Measurements from ENCODE around the gene PDE3A. TPM values are rescaled to one million over a fixed set of nuclear protein-coding genes. Genes with fewer than 3 reads are reported as not detected.

PDE3A gene
- polyA plus RNA-seq, 1 experiment = 3.5 TPM

DNA sequence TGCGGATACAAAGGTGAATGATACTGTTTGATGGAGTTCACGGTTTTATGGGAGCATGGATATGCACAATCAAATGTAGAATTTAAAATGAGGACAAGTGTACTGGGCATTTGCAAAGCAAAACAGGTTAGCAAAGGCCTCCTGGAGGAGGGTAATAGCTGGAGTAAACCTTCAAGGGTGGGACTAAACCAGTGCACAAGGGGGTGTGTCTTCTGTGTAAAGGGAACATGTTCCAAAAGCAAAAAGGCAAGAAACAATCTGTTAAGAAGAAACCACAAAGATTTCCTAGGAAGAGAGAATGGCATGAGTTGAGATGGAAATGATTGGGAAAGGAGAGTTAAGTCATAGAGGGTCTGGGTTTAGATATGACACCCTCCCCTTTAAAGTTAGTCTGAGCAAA is 217.6 kb downstream of the PDE3A start:
- H3K36me3 ChIP-seq (ENCODE audit: control insufficient read depth, insufficient read depth, low read length) = no peaks in the 10 kb centered on the region
- ChIA-PET POLR2A (no interaction called here), CTCF (interaction anchor here (1.1 kb wide), 1 partner anchor 15 kb away, joined by 3 read pairs; no protein-coding TSS in a partner anchor)
- TF ChIP-seq, protein P1, sequence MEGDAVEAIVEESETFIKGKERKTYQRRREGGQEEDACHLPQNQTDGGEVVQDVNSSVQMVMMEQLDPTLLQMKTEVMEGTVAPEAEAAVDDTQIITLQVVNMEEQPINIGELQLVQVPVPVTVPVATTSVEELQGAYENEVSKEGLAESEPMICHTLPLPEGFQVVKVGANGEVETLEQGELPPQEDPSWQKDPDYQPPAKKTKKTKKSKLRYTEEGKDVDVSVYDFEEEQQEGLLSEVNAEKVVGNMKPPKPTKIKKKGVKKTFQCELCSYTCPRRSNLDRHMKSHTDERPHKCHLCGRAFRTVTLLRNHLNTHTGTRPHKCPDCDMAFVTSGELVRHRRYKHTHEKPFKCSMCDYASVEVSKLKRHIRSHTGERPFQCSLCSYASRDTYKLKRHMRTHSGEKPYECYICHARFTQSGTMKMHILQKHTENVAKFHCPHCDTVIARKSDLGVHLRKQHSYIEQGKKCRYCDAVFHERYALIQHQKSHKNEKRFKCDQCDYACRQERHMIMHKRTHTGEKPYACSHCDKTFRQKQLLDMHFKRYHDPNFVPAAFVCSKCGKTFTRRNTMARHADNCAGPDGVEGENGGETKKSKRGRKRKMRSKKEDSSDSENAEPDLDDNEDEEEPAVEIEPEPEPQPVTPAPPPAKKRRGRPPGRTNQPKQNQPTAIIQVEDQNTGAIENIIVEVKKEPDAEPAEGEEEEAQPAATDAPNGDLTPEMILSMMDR (IDR thresholded peaks at IDR 0.05; ENCODE audit: insufficient read depth, low read depth, low read length) = no peak
- no peaks in the 10 kb centered on the region for H3K27me3 ChIP-seq (ENCODE audit: control insufficient read depth, insufficient read depth, low read length)
- H3K4me3 ChIP-seq (ENCODE audit: low read depth, low read length) = no peak overlapping the region
- DNase-seq (ENCODE audit: low read depth) = no peak

DNA sequence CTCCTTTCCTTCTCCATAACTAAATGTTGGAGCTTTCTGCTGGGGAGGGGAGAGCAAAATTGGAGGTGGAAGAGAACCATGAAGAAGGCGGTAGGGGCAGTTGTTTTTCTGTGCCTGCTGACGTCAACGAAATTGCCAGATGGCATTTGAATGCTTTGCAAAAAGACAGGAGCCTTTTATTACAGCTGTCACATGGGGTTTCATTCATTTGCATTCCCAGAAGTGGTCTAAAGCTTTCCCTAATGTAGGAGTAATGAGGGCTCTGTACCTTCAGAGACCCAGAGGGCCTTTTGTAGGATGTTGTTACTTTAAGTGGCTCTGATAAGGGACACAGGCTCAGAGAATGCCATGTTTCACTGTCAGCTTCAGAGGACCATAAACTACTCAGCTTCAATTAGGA is 219.7 kb downstream of the PDE3A start:
- H3K27me3 ChIP-seq (ENCODE audit: control insufficient read depth, insufficient read depth, low read length) = no peaks in the 10 kb centered on the region
- POLR2A ChIA-PET = no interaction called here
- CTCF ChIA-PET = interaction anchor here (0.6 to 1.3 kb wide), 4 partner anchors 10 to 160 kb away, joined by 3 read pairs; no protein-coding TSS in a partner anchor
- DNase-seq (ENCODE audit: low read depth) = no peak
- TF ChIP-seq, protein P1 (IDR thresholded peaks at IDR 0.05; ENCODE audit: insufficient read depth, low read depth, low read length) = no peak
- no peaks in the 10 kb centered on the region for H3K36me3 ChIP-seq (ENCODE audit: control insufficient read depth, insufficient read depth, low read length)
- no peak overlapping the region for H3K4me3 ChIP-seq (ENCODE audit: low read depth, low read length)

DNA sequence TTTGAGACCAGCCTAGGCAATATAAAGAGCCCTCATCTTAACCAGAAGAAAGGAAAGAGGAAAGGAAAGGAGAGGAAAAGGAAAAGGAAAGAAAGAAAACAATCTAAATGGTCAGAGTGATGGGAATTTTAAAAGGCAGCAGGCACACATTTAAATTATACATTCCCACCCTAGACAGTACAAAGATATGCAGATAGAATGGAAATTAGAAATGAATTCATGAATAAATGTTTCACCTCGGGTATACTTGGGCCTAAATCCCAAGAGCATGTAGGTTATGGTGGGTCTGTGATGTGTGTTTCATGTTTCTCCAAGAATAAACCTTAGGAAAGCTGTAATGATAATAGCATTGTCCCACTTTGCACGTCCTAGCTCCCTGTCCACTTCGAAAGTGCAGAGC is 222.2 kb downstream of the PDE3A start:
- no peak for DNase-seq (ENCODE audit: low read depth)
- POLR2A ChIA-PET = no interaction called here
- TF ChIP-seq, protein P1 (IDR thresholded peaks at IDR 0.05; ENCODE audit: insufficient read depth, low read depth, low read length) = no peak
- CTCF ChIA-PET = interaction anchor here (0.6 kb wide), 1 partner anchor 10 kb away, joined by 3 read pairs; no protein-coding TSS in a partner anchor
- Histone ChIP-seq H3K27me3 (ENCODE audit: control insufficient read depth, insufficient read depth, low read length) (no peaks in the 10 kb centered on the region), H3K4me3 (ENCODE audit: low read depth, low read length) (no peak overlapping the region), H3K36me3 (ENCODE audit: control insufficient read depth, insufficient read depth, low read length) (no peaks in the 10 kb centered on the region)

DNA sequence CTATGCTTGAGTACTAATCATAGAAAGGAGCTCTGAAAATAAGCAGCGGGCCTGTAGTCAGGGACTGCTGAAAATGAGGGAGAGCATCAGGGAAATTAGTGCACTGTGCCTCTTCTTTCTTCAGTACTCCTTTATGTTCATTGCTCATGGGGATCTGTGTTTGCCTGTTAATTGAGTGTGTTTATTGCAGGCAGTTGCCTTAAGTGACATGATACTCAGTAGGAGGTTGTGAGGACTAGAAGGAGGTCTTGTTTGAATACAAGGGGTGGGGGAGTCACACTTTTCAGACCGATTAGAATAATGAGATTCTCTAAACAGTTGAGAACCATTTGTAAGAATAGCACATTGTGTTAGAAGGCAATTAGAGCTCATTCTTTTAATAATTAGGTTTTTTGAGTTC is 224.2 kb downstream of the PDE3A start:
- ChIA-PET POLR2A (no interaction called here), CTCF (no interaction called here)
- Histone ChIP-seq H3K36me3 (ENCODE audit: control insufficient read depth, insufficient read depth, low read length) (no peaks in the 10 kb centered on the region), H3K4me3 (ENCODE audit: low read depth, low read length) (no peak overlapping the region), H3K27me3 (ENCODE audit: control insufficient read depth, insufficient read depth, low read length) (no peaks in the 10 kb centered on the region)
- DNase-seq (ENCODE audit: low read depth) = no peak
- TF ChIP-seq, protein P1 (IDR thresholded peaks at IDR 0.05; ENCODE audit: insufficient read depth, low read depth, low read length) = no peak

DNA sequence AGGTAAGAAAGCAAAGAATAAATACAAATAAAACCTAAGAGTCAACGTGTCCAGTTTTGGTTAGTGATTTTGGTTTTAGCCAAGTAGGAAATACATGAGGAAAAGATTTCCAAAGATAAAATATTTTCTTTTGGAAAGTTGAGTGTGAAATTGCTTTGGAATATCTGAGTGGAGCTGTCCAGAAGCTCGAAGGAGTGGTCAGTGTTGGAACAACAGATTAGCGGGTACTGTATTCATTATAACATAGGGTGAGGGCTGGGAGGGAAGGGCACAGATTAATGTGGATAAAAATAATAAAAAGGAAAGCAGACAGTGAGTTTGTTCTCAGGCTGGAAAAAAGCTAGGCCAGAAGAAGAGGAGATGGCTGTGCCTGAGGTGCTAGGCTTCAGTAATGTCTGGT is 225.3 kb downstream of the PDE3A start:
- H3K4me3 ChIP-seq (ENCODE audit: low read depth, low read length) = no peak overlapping the region
- TF ChIP-seq, protein P1 (IDR thresholded peaks at IDR 0.05; ENCODE audit: insufficient read depth, low read depth, low read length) = no peak
- H3K27me3 ChIP-seq (ENCODE audit: control insufficient read depth, insufficient read depth, low read length) = no peaks in the 10 kb centered on the region
- no peaks in the 10 kb centered on the region for H3K36me3 ChIP-seq (ENCODE audit: control insufficient read depth, insufficient read depth, low read length)
- POLR2A ChIA-PET = interaction anchor here (0.7 kb wide), 1 partner anchor 606 kb away, joined by 5 read pairs; no protein-coding TSS in a partner anchor
- no peak for DNase-seq (ENCODE audit: low read depth)
- CTCF ChIA-PET = interaction anchor here (1.4 kb wide), 1 partner anchor 9 kb away, joined by 3 read pairs; no protein-coding TSS in a partner anchor
